K562 (cell line): ENCODE measurements around the gene AMT. TPM values are rescaled to one million over a fixed set of nuclear protein-coding genes. Genes with fewer than 3 reads are reported as not detected.
"Not testable (repeated sequence)": the region's sequence is repeated elsewhere in the genome, so short reads cannot be mapped to it uniquely, and the experiment has no call there.

Source experiments
- ATAC-seq: fragments of 200-7000 bp; cut with Tn5 transposase; 3 replicates; pipeline ENCODE4 v1.9.1; 2020; ENCODE audit warnings: moderate library complexity
- BruUV-seq: library from RNA; stranded (reverse); fragments of 400-500 nt; replicated peaks from 2 replicates; lab custom pipeline; 2021; lab: Mats Ljungman, UMichigan
- CTCF ChIA-PET: fragments of 300-600 bp; formaldehyde crosslinking; extraction: SDS; loops from one replicate; lab custom pipeline; 2021; ENCODE audit warnings: low intra/inter-chr PET ratio; lab: Yijun Ruan, JAX
- POLR2A ChIA-PET: fragments of 300-600, 350-650 bp; sonication (Branson Sonifier 250); formaldehyde crosslinking; extraction: SDS; loops from one replicate; lab custom pipeline; 2021; ENCODE audit warnings: antibody characterized with exemption, inconsistent platforms; lab: Yijun Ruan, JAX
- DNase-seq, 4 experiments: peaks; one replicate each; pipeline versions ENCODE4 v3.0.0 to v3.0.0-alpha.2; 2011 to 2018; ENCODE audit warnings: low spot score in 3 of 4, mixed read lengths in 3 of 4; ENCODE audit errors: extremely low read depth in 1 of 4
- FAIRE-seq: peaks from 2 replicates; lab custom pipeline; 2011; peaks lifted over from hg19 to GRCh38; lab: Jason Lieb, UNC
- H2AFZ ChIP-seq: 2 replicates; pipeline ENCODE4 v1.6.0; 2011; ENCODE audit warnings: low read depth, low read length, control low read depth, inconsistent platforms
- H3K27ac ChIP-seq: fragments of 200-600 bp; 3 replicates; pipeline ENCODE4 v1.8.0; 2011; ENCODE audit warnings: low read depth, mild to moderate bottlenecking, control low read depth, inconsistent platforms, low read length, moderate library complexity, mixed read lengths; ENCODE audit errors: extremely low read depth
- H3K27me3 ChIP-seq, 2 experiments: fragments of 300-600 bp in 1 of 2; 2 replicates in 1 of 2; 3 replicates in 1 of 2; pipeline versions ENCODE4 v1.6.0 to v1.8.0; 2011; ENCODE audit warnings: inconsistent platforms in 2 of 2, low read length in 2 of 2, mild to moderate bottlenecking in 1 of 2, mixed read lengths in 1 of 2, moderate library complexity in 1 of 2; ENCODE audit not compliant: control insufficient read depth in 2 of 2, insufficient read depth in 2 of 2
- H3K36me3 ChIP-seq: fragments of 300-600 bp; 3 replicates; pipeline ENCODE4 v1.8.0; 2011; ENCODE audit warnings: mild to moderate bottlenecking, low read length, inconsistent platforms; ENCODE audit not compliant: control insufficient read depth, insufficient read depth
- H3K4me1 ChIP-seq, 2 experiments: fragments of 200-600 bp in 1 of 2; replicated peaks in 1 of 2; 2 replicates in 1 of 2; 3 replicates in 1 of 2; pipeline versions ENCODE4 v1.5.1 to v1.8.0; 2011; ENCODE audit warnings: inconsistent platforms in 2 of 2, low read length in 2 of 2, mild to moderate bottlenecking in 1 of 2, mixed read lengths in 1 of 2, moderate library complexity in 1 of 2; ENCODE audit not compliant: control insufficient read depth in 2 of 2, insufficient read depth in 2 of 2
- H3K4me2 ChIP-seq: 2 replicates; pipeline ENCODE4 v1.6.1; 2011; ENCODE audit warnings: low read length, control low read depth, inconsistent platforms, mixed read lengths; ENCODE audit not compliant: insufficient read depth
- H3K4me3 ChIP-seq: fragments of 200-600 bp; sonication (generic), shearing (Covaris generic); 2 replicates; pipeline ENCODE4 v1.5.1; 2016; ENCODE audit warnings: control low read depth, inconsistent platforms
- H3K79me2 ChIP-seq: fragments of 200-600 bp; 3 replicates; pipeline ENCODE4 v1.8.0; 2011; ENCODE audit warnings: low read length, inconsistent platforms; ENCODE audit not compliant: control insufficient read depth, insufficient read depth
- H3K9ac ChIP-seq, 2 experiments: 2 replicates each; pipeline versions ENCODE4 v1.6.0 to v1.6.1; 2011; ENCODE audit warnings: low read depth in 2 of 2, low read length in 2 of 2, control low read depth in 1 of 2, inconsistent platforms in 1 of 2, mild to moderate bottlenecking in 1 of 2, mixed read lengths in 1 of 2; ENCODE audit not compliant: insufficient read depth in 1 of 2
- H3K9me1 ChIP-seq: one replicate; pipeline ENCODE4 v1.6.0; 2011; ENCODE audit warnings: inconsistent platforms, mild to moderate bottlenecking, low read length, moderate library complexity; ENCODE audit not compliant: control insufficient read depth, insufficient read depth
- H3K9me3 ChIP-seq: replicated peaks from 2 replicates; pipeline ENCODE4 v1.5.1; 2011; ENCODE audit warnings: low read depth, low read length, inconsistent platforms; ENCODE audit not compliant: control insufficient read depth, insufficient read depth
- H4K20me1 ChIP-seq: replicated peaks from 2 replicates; pipeline ENCODE4 v1.6.1; 2011; ENCODE audit warnings: low read length, inconsistent platforms, mixed read lengths; ENCODE audit not compliant: control insufficient read depth, insufficient read depth
- ARHGAP35 ChIP-seq: fragments of 450-650 bp; IDR thresholded peaks from 2 replicates; pipeline ENCODE4 v1.6.1; 2018; ENCODE audit not compliant: partially characterized antibody
- ARID2 ChIP-seq: fragments of 450-650 bp; IDR thresholded peaks from 2 replicates; pipeline ENCODE4 v1.6.1; 2017; ENCODE audit warnings: antibody characterized with exemption, mild to moderate bottlenecking
- CTBP1 ChIP-seq: fragments of 450-650 bp; IDR thresholded peaks from 2 replicates; pipeline ENCODE4 v1.6.1; 2016; ENCODE audit warnings: borderline replicate concordance
- MNT ChIP-seq, 2 experiments: fragments of 450-650 bp; conservative IDR thresholded peaks; 2 replicates each; pipeline ENCODE4 v1.6.1; 2017; ENCODE audit warnings: mild to moderate bottlenecking in 2 of 2, moderate library complexity in 2 of 2
- PRPF4 ChIP-seq: fragments of 200-400 bp; formaldehyde crosslinking; IDR thresholded peaks from one replicate; pipeline ENCODE4 v1.6.1; 2017; ENCODE audit warnings: low read length, low read depth, mild to moderate bottlenecking; ENCODE audit not compliant: insufficient read depth, poor library complexity, severe bottlenecking
- RBFOX2 ChIP-seq: fragments of 200-400 bp; formaldehyde crosslinking; IDR thresholded peaks from 2 replicates; pipeline ENCODE4 v1.6.1; 2017; ENCODE audit warnings: low read depth, mild to moderate bottlenecking, low read length, moderate library complexity
- TFAM ChIP-seq: fragments of 250-450 bp; sonication (Bioruptor Pico); conservative IDR thresholded peaks from 2 replicates; pipeline ENCODE4 v1.5.0; 2021; ENCODE audit warnings: mild to moderate bottlenecking, moderate library complexity
- THAP7 ChIP-seq: fragments of 250-450 bp; sonication (Bioruptor Pico); IDR thresholded peaks from 2 replicates; pipeline ENCODE4 v1.5.0; 2021
- USF1 ChIP-seq: sonication (generic); formaldehyde crosslinking; IDR thresholded peaks from 2 replicates; pipeline ENCODE4 v1.9.0; 2022; ENCODE audit warnings: mild to moderate bottlenecking, missing genetic modification reagents
- ZFPM2 ChIP-seq: fragments of 250-450 bp; sonication (Bioruptor Pico); IDR thresholded peaks from 2 replicates; pipeline ENCODE4 v1.5.1; 2022; ENCODE audit warnings: mild to moderate bottlenecking
- ZKSCAN1 ChIP-seq: fragments of 150-350 bp; IDR thresholded peaks from 2 replicates; pipeline ENCODE4 v1.6.1; 2016; ENCODE audit warnings: low read depth, low read length
- ZNF24 ChIP-seq: fragments of 450-650 bp; IDR thresholded peaks from 2 replicates; pipeline ENCODE4 v1.6.1; 2016
- WGBS: fragments of 100-300 bp; shearing (Covaris generic); methylation state at CpG from one replicate; pipeline ENCODE4 v1.1.6; 2016; ENCODE audit warnings: low coverage, mixed read lengths; ENCODE audit not compliant: insufficient coverage; ENCODE audit errors: missing lambda C conversion rate; 5-methylcytosine and 5-hydroxymethylcytosine counted together
- in situ Hi-C: fragments of 300-500 bp; cut with MboI; formaldehyde crosslinking; loops from 4 replicates; pipeline ENCODE4 v1.15.0; 2018; ENCODE audit warnings: inconsistent platforms, mixed read lengths
- intact Hi-C: fragments of 100-400 bp; cut with micrococcal nuclease; formaldehyde crosslinking; loops from 2 replicates; pipeline ENCODE4 v1.14.2; 2022
- polyA plus RNA-seq, 8 experiments: library from polyadenylated mRNA; depleted of rRNA in 4 of 8; stranded (reverse) in 5 of 8; unstranded in 3 of 8; fragments of >200 nt; fragmentation: Nextera tagmentation in 2 of 8; fragmentation: Illumina TruSeq in 1 of 8; extraction: Ambion mirVana in 2 of 8; extraction: Trizol in 1 of 8; gene quantifications; 2 replicates each; pipeline versions ENCODE4 v1.2.1 to v1.2.3, GENCODE V29; 2011 to 2014; ENCODE audit warnings: inconsistent platforms in 1 of 8, missing spikeins in 1 of 8
- total RNA-seq, 7 experiments: library from RNA; depleted of rRNA in 6 of 7; stranded (reverse); fragments of >200 nt in 6 of 7; fragmentation: Illumina TruSeq in 2 of 7; extraction: Trizol in 2 of 7; gene quantifications; 2 replicates each; pipeline versions ENCODE4 v1.2.1 to v1.2.3, GENCODE V29; 2011 to 2021; ENCODE audit warnings: low replicate concordance in 1 of 7
- TF ChIP-seq, protein P1 (sequence below): fragments of 250-450 bp; sonication (Bioruptor Pico); IDR thresholded peaks from 2 replicates; pipeline ENCODE4 v1.4.0; 2020; ENCODE audit warnings: mild to moderate bottlenecking

The AMT gene
- total and polyA plus RNA-seq, 9 of the 15 experiments (the other 6 are each of a cell fraction or from before 2014, with no cell fraction given): 0.14 to 2.1 (median 0.52) TPM

DNA sequence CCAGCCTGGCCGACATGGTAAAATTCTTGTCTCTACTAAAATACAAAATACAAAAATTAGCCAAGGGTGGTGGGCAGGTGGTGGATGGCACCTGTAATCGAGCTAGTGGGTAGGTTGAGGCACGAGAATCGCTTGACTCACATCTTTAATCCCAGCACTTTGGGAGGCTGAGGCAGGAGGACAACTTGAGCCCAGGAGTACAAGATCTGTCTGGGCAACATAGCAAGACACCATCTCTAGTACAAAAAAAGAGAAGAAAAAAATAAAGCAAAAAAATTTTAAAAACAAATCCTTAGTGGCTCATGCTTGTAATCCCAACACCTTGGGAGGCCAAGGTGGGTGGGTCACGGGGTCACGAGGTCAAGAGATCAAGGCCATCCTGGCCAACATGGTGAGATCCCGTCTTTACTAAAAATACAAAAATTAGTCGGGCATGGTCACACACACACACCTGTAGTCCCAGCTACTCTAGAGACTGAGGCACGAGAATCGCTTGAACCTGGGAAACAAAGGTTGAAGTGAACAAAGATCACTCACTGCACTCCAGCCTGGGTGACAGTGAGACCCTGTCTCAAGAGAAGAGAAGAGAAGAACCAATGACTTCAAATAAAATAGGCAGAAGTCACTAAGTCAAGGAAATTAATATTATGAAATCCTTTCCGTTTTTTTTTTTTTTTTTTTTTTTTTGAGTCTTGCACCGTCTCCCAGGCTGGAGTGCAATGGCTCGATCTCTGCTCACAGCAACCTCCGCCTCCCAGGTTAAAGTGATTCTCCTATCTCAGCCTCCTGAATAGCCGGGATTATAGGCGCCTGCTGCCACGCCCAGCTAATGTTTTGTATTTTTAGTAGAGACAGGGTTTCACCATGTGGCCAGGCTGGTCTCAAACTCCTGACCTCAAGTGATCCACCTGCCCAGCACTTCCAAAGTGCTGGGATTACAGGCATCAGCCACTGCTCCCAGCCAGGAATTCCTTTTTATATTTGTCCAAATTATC is 15.4 kb downstream of the AMT start (continued):
- TF ChIP-seq ARID2 (no peak), CTBP1 (no peak), RBFOX2 (no peak), TFAM (CRISPR knock-in tag) (no peak), PRPF4 (no peak), ARHGAP35 (no peak), ZNF24 (no peak), MNT (conservative IDR thresholded peaks at IDR 0.05) (peak in 1 of 2 experiments; percentile 46; a peak in 1 of 4 replicates), USF1 (CRISPR knock-in tag) (no peak), THAP7 (CRISPR knock-in tag) (no peak), ZKSCAN1 (no peak), ZFPM2 (no peak)
- TF ChIP-seq, protein P1, sequence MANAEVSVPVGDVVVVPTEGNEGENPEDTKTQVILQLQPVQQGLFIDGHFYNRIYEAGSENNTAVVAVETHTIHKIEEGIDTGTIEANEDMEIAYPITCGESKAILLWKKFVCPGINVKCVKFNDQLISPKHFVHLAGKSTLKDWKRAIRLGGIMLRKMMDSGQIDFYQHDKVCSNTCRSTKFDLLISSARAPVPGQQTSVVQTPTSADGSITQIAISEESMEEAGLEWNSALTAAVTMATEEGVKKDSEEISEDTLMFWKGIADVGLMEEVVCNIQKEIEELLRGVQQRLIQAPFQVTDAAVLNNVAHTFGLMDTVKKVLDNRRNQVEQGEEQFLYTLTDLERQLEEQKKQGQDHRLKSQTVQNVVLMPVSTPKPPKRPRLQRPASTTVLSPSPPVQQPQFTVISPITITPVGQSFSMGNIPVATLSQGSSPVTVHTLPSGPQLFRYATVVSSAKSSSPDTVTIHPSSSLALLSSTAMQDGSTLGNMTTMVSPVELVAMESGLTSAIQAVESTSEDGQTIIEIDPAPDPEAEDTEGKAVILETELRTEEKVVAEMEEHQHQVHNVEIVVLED (CRISPR knock-in tag): no peak

- H4K20me1 ChIP-seq: peaks cover 40% of the 10 kb centered on the region
- FAIRE-seq, H3K9me3 ChIP-seq, intact Hi-C loops, H3K9me1 ChIP-seq, in situ Hi-C loops, BruUV-seq, POLR2A ChIA-PET, H3K4me2 ChIP-seq, H3K4me3 ChIP-seq, H3K27ac ChIP-seq, ATAC-seq, H3K27me3 ChIP-seq, CTCF ChIA-PET, H2AFZ ChIP-seq, DNase-seq: not testable (repeated sequence)
- H3K9ac ChIP-seq: peak overlapping the region in 1 of 2 experiments; percentile 9; a peak in 1 of 4 replicates
- peaks cover 98% of the 10 kb centered on the region for H3K79me2 ChIP-seq
- peaks cover 14 to 20% of the 10 kb centered on the region in 2 experiments; a peak in 4 of 5 replicates for H3K4me1 ChIP-seq
- WGBS: 77% methylated on average over 9 of the region's 9 CpGs
- peaks cover 41% of the 10 kb centered on the region; the same call in 2 of the 3 replicates for H3K36me3 ChIP-seq
Measured at GRCh38 chr3:49405570-49405969, 16.7 kb downstream of the AMT start.
